H9 (cell line): ENCODE results near the gene CYTIP. TPM values are rescaled to one million over a fixed set of nuclear protein-coding genes. Genes with fewer than 3 reads are reported as not detected.

Experiments
- DNase-seq: peaks from one replicate; pipeline ENCODE4 v3.0.0-alpha.2; 2017
- H2AFZ ChIP-seq: one replicate; pipeline ENCODE4 v1.6.1; 2013; ENCODE audit warnings: mild to moderate bottlenecking, low read length, control low read depth, moderate library complexity
- H2AK5ac ChIP-seq: 2 replicates; pipeline ENCODE4 v1.6.1; 2013; ENCODE audit warnings: low read length, control low read depth, mixed read lengths; ENCODE audit not compliant: insufficient read length
- H2BK120ac ChIP-seq: one replicate; pipeline ENCODE4 v1.6.1; 2013; ENCODE audit warnings: low read depth, mild to moderate bottlenecking, low read length, control low read depth, inconsistent platforms; ENCODE audit not compliant: poor library complexity, severe bottlenecking
- H2BK12ac ChIP-seq: 2 replicates; pipeline ENCODE4 v1.6.1; 2013; ENCODE audit warnings: low read length, control low read depth, mixed read lengths, low read depth; ENCODE audit not compliant: insufficient read length
- H2BK15ac ChIP-seq: 2 replicates; pipeline ENCODE4 v1.6.1; 2013; ENCODE audit warnings: low read depth, low read length, control low read depth
- H2BK20ac ChIP-seq: one replicate; pipeline ENCODE4 v1.6.1; 2013; ENCODE audit warnings: low read depth, mild to moderate bottlenecking, low read length, control low read depth, inconsistent platforms; ENCODE audit not compliant: poor library complexity, severe bottlenecking
- H2BK5ac ChIP-seq: 2 replicates; pipeline ENCODE4 v1.6.1; 2013; ENCODE audit warnings: low read length, control low read depth, mixed read lengths; ENCODE audit not compliant: insufficient read length
- H3K14ac ChIP-seq: 2 replicates; pipeline ENCODE4 v1.6.1; 2013; ENCODE audit warnings: low read length, control low read depth; ENCODE audit not compliant: insufficient read depth
- H3K18ac ChIP-seq: 2 replicates; pipeline ENCODE4 v1.6.1; 2013; ENCODE audit warnings: low read depth, mild to moderate bottlenecking, mixed read lengths, low read length, control low read depth; ENCODE audit not compliant: insufficient read length
- H3K23ac ChIP-seq: 2 replicates; pipeline ENCODE4 v1.6.1; 2013; ENCODE audit warnings: low read length, control low read depth, mixed read lengths, low read depth; ENCODE audit not compliant: insufficient read length
- H3K23me2 ChIP-seq: 2 replicates; pipeline ENCODE4 v1.6.1; 2013; ENCODE audit warnings: low read depth, mild to moderate bottlenecking, mixed read lengths, low read length, control low read depth; ENCODE audit not compliant: insufficient read length, poor library complexity, severe bottlenecking
- H3K27ac ChIP-seq: 2 replicates; pipeline ENCODE4 v1.5.1; 2013; ENCODE audit warnings: low read length, control low read depth, mixed read lengths, low read depth; ENCODE audit not compliant: insufficient read length
- H3K27me3 ChIP-seq: 2 replicates; pipeline ENCODE4 v1.6.1; 2013; ENCODE audit warnings: low read length, control low read depth, inconsistent platforms; ENCODE audit not compliant: insufficient read depth
- H3K4ac ChIP-seq: 2 replicates; pipeline ENCODE4 v1.6.1; 2013; ENCODE audit warnings: low read depth, mild to moderate bottlenecking, control low read depth, inconsistent platforms, low read length, moderate library complexity
- H3K4me1 ChIP-seq: 2 replicates; pipeline ENCODE4 v1.6.1; 2013; ENCODE audit warnings: low read length, control low read depth, inconsistent platforms; ENCODE audit not compliant: insufficient read depth
- H3K4me2 ChIP-seq: 2 replicates; pipeline ENCODE4 v1.6.1; 2013; ENCODE audit warnings: low read length, control low read depth, mixed read lengths; ENCODE audit not compliant: insufficient read length, insufficient read depth
- H3K56ac ChIP-seq: 2 replicates; pipeline ENCODE4 v1.6.1; 2013; ENCODE audit warnings: low read depth, mild to moderate bottlenecking, mixed read lengths, low read length, control low read depth; ENCODE audit not compliant: insufficient read length
- H3K79me1 ChIP-seq: 2 replicates; pipeline ENCODE4 v1.6.1; 2013; ENCODE audit warnings: low read depth, mild to moderate bottlenecking, moderate library complexity, low read length, control low read depth, inconsistent platforms; ENCODE audit not compliant: insufficient read depth, poor library complexity, severe bottlenecking
- H3K79me2 ChIP-seq: 2 replicates; pipeline ENCODE4 v1.6.1; 2013; ENCODE audit warnings: low read length, control low read depth, inconsistent platforms; ENCODE audit not compliant: insufficient read depth
- H3K9ac ChIP-seq: 2 replicates; pipeline ENCODE4 v1.6.1; 2013; ENCODE audit warnings: low read length, control low read depth, mixed read lengths; ENCODE audit not compliant: insufficient read length; ENCODE audit errors: extremely low read depth
- H3K9me3 ChIP-seq: one replicate; pipeline ENCODE4 v1.6.1; 2013; ENCODE audit warnings: low read depth, low read length, inconsistent platforms; ENCODE audit not compliant: control insufficient read depth
- H3T11ph ChIP-seq: one replicate; pipeline ENCODE4 v1.6.1; 2013; ENCODE audit warnings: mild to moderate bottlenecking, low read length, control low read depth, inconsistent platforms
- H4K20me1 ChIP-seq: one replicate; pipeline ENCODE4 v1.6.1; 2013; ENCODE audit not compliant: control insufficient read depth, insufficient read length, insufficient read depth
- H4K5ac ChIP-seq: 2 replicates; pipeline ENCODE4 v1.6.1; 2013; ENCODE audit warnings: low read depth, mild to moderate bottlenecking, mixed read lengths, low read length, control low read depth; ENCODE audit not compliant: insufficient read length
- H4K8ac ChIP-seq: replicated peaks from 2 replicates; pipeline ENCODE4 v1.6.1; 2013; ENCODE audit warnings: low read length, control low read depth, mixed read lengths, low read depth; ENCODE audit not compliant: insufficient read length
- H4K91ac ChIP-seq: 2 replicates; pipeline ENCODE4 v1.6.1; 2013; ENCODE audit warnings: low read depth, mild to moderate bottlenecking, moderate library complexity, mixed read lengths, low read length, control low read depth; ENCODE audit not compliant: insufficient read length
- H3K27ac Mint-ChIP-seq, 3 experiments: 2 replicates in 2 of 3; 3 replicates in 1 of 3; pipeline ENCODE4 v1.8.0; 2020 to 2021; ENCODE audit warnings: mixed read lengths in 3 of 3, mild to moderate bottlenecking in 1 of 3, moderate library complexity in 1 of 3
- H3K27me3 Mint-ChIP-seq: 2 replicates; pipeline ENCODE4 v1.8.0; 2021; ENCODE audit warnings: low read depth, mild to moderate bottlenecking, moderate library complexity, mixed read lengths
- H3K36me3 Mint-ChIP-seq, 3 experiments: 2 replicates in 2 of 3; 3 replicates in 1 of 3; pipeline ENCODE4 v1.8.0; 2020 to 2021; ENCODE audit warnings: low read depth in 3 of 3, mixed read lengths in 3 of 3; ENCODE audit not compliant: insufficient read depth in 1 of 3
- H3K4me1 Mint-ChIP-seq, 2 experiments: 2 replicates each; pipeline ENCODE4 v1.8.0; 2020; ENCODE audit warnings: mixed read lengths in 2 of 2
- H3K4me3 Mint-ChIP-seq, 2 experiments: 2 replicates in 1 of 2; 3 replicates in 1 of 2; pipeline ENCODE4 v1.8.0; 2020 to 2021; ENCODE audit warnings: mild to moderate bottlenecking in 2 of 2, mixed read lengths in 2 of 2, moderate library complexity in 1 of 2
- H3K9me3 Mint-ChIP-seq, 2 experiments: 2 replicates in 1 of 2; 3 replicates in 1 of 2; pipeline ENCODE4 v1.8.0; 2020; ENCODE audit warnings: mild to moderate bottlenecking in 2 of 2, mixed read lengths in 2 of 2, moderate library complexity in 1 of 2
- CTCF ChIP-seq: fragments of 200-600 bp; sonication (generic); conservative IDR thresholded peaks from 3 replicates; pipeline ENCODE4 v1.8.0; 2021; ENCODE audit warnings: antibody characterized with exemption, mild to moderate bottlenecking
- WGBS: extraction: QIAGEN DNeasy Blood & Tissue Kit; methylation state at CpG from one replicate; pipeline ENCODE4 v1.1.7; 2013; ENCODE audit warnings: missing lambda C conversion rate, low lambda C conversion rate, mixed read lengths; ENCODE audit not compliant: insufficient read length; ENCODE audit errors: extremely low coverage; 5-methylcytosine and 5-hydroxymethylcytosine counted together
- total RNA-seq: library from RNA; stranded (reverse); gene quantifications from 2 replicates; pipeline ENCODE4 v1.2.1, GENCODE V29; 2021

The CYTIP gene
- total RNA-seq, 1 experiment from 2014 or later, result 0.28 TPM

GRCh38 chr2:157386247-157386646, 57.6 kb downstream of the CYTIP start:
- Histone ChIP-seq H2BK12ac (no peak overlapping the region), H3K4me1 (no peaks in the 10 kb centered on the region), H3K23me2 (no peaks in the 10 kb centered on the region), H3K56ac (no peak overlapping the region), H3K14ac (no peak overlapping the region), H3K79me2 (no peaks in the 10 kb centered on the region), H2BK120ac (no peak overlapping the region), H2BK15ac (no peak overlapping the region), H3K18ac (no peak overlapping the region), H2BK5ac (no peak overlapping the region), H3K23ac (no peak overlapping the region), H3K9me3 (no peaks in the 10 kb centered on the region), H4K8ac (no peak overlapping the region), H2AFZ (no peak overlapping the region), H3K27ac (no peak overlapping the region), H3K9ac (no peak overlapping the region), H3K4ac (no peak overlapping the region), H3K79me1 (no peaks in the 10 kb centered on the region), H4K5ac (no peak overlapping the region), H4K20me1 (no peaks in the 10 kb centered on the region), H4K91ac (no peak overlapping the region), H3T11ph (no peak overlapping the region), H3K4me2 (no peak overlapping the region), H2AK5ac (no peak overlapping the region), H3K27me3 (no peaks in the 10 kb centered on the region), H2BK20ac (no peak overlapping the region)
- DNase-seq, result no peak
- Mint-ChIP-seq H3K27ac (no peak overlapping the region), H3K36me3 (no peaks in the 10 kb centered on the region), H3K4me3 (no peak overlapping the region), H3K9me3 (peaks cover 2 to 3% of the 10 kb centered on the region in 2 experiments; a peak in 1 of 5 replicates), H3K27me3 (no peaks in the 10 kb centered on the region), H3K4me1 (no peaks in the 10 kb centered on the region)
- WGBS, result no CpG with 5 or more reads among the region's 1 CpG
- no peak for TF ChIP-seq CTCF
